ENCODE measurements around the gene PAQR4.

Gene PAQR4

GRCh38 chr16:2964475-2965336, 4.4 kb upstream of the PAQR4 start:
- no peak for DNase-seq (ENCODE audit: low read depth)

GRCh38 chr16:2966043-2966807, 2.9 kb upstream of the PAQR4 start:
- DNase-seq (ENCODE audit: low read depth), result no peak

- no peak for DNase-seq (ENCODE audit: low read depth)
These were observed 2.3 kb upstream of the PAQR4 start for GRCh38 chr16:2966808-2967191.

- no peak for DNase-seq (ENCODE audit: low read depth)
These were observed 1.9 kb upstream of the PAQR4 start for GRCh38 chr16:2967211-2967631.

GRCh38 chr16:2967721-2968161, 1.4 kb upstream of the PAQR4 start:
- DNase-seq (ENCODE audit: low read depth), result no peak

- DNase-seq (ENCODE audit: low read depth), result no peak
These were observed 795 bp upstream of the PAQR4 start for GRCh38 chr16:2968368-2968737.

- DNase-seq (ENCODE audit: low read depth), result no peak
These were observed 685 bp downstream of the PAQR4 start for GRCh38 chr16:2969545-2970521.

GRCh38 chr16:2970563-2970962, 1.4 kb downstream of the PAQR4 start:
- no peak for DNase-seq (ENCODE audit: low read depth)

- no peak for DNase-seq (ENCODE audit: low read depth)
These were observed 2.2 kb downstream of the PAQR4 start for GRCh38 chr16:2971134-2971984.

GRCh38 chr16:2971985-2972784, 3.0 kb downstream of the PAQR4 start:
- DNase-seq (ENCODE audit: low read depth), result no peak

GRCh38 chr16:2973093-2973492, 3.9 kb downstream of the PAQR4 start:
- DNase-seq (ENCODE audit: low read depth), result no peak

GRCh38 chr16:2973605-2974318, 4.6 kb downstream of the PAQR4 start:
- no peak for DNase-seq (ENCODE audit: low read depth)

GRCh38 chr16:2974319-2975056, 5.3 kb downstream of the PAQR4 start:
- DNase-seq (ENCODE audit: low read depth), result no peak

- no peak for DNase-seq (ENCODE audit: low read depth)
These were observed 6.1 kb downstream of the PAQR4 start for GRCh38 chr16:2975161-2975795.

GRCh38 chr16:2976201-2976600, 7.1 kb downstream of the PAQR4 start:
- DNase-seq (ENCODE audit: low read depth), result no peak

GRCh38 chr16:2976673-2977072, 7.5 kb downstream of the PAQR4 start:
- DNase-seq (ENCODE audit: low read depth), result no peak

- no peak for DNase-seq (ENCODE audit: low read depth)
These were observed 8.3 kb downstream of the PAQR4 start for GRCh38 chr16:2977440-2977839.

GRCh38 chr16:2979669-2980226, 10.6 kb downstream of the PAQR4 start:
- DNase-seq (ENCODE audit: low read depth), result no peak
